NCI-H2081 (cell line): Measurements from ENCODE around the gene LGALS9C.
"Not testable (repeated sequence)": the region's sequence is repeated elsewhere in the genome, so short reads cannot be mapped to it uniquely, and the experiment has no call there.

Experiments
- DNase-seq, 2 experiments: peaks; one replicate each; lab custom pipeline; 2025; lab: John Stamatoyannopoulos, UW

The LGALS9C gene

DNA sequence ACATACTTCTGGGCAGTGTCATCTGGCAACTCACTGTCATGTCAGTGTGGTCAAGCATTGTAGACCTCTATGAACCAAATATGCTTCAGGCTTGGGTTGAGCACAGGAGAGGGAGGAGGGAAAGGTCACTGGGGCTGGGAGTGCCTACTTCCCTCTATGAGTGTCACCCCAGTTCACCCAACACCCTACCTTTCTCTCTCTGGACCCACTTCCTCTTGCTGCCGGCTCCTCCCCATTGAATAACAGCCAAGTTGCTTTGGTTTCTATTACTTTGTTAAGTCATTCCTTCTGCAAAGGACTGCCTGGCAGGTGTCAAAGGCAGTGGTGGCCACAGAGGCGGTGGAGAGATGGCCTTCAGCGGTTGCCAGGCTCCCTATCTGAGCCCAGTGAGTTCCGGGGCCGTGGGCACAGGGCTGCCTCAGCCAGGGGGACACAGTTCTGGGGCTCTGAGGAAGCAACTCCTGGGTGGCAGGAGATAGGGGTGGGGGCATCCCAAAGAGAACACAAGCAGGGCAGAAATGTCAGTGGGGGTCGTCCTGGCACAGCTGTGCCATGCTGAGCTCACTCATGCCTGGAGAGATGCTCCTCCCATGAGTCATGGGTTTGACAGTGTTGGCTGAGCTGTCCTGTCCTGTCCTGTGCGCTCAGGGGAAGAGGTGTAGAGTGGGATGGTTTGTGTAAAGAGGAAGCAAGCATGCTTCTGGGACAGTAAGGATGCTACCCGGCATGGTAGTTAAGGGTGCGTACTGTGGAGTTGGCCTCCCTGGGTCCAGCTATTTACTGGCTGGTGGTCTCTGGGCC is at the start of gene LGALS9C:
Gene LGALS9C (plus strand): TSS at position 282 of the 801 bp plus-strand sequence. CDS start 66 bp downstream, at position 348.
- DNase-seq, result not testable (repeated sequence)

DNA sequence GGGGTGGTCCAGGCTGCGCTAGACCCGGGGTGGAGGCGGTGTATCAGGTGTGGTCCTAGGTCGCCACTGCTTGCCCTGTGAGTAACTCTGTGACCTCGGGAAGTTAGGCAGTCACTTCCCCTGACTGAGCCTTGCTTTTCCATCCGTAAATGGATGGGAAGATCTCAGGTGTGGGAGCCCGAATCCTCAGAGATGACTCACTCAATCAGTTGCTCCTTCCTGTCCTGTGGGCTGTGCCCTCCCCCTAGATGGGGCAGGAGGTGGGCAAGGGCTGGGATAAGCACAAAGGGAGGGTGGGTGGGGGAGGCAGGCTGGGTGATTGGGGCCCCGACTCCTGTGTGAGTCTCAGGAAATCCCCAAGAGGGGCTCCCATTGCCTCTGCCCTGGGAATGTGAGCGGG is 44.4 kb upstream of the LGALS9C start:
- DNase-seq, result not testable (repeated sequence)

DNA sequence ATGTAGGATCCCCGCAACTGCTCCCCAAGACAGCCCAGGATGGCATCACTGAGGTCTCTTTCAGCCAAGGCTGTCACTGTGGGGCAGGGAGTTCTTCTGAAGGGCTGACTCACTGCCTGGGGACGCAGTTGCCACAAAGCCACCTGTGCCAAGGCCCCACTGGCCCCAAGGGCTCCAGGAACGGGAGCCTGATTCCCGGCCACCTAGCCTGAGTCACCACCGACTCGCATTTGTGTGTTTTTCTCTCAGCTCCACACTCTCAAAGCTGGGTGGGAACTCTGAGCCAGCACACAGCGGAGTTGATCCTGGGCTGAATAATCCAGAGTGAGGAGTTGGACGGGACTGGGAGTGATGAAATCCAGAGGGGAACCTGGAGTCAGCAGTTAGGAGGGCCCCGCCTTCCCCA is 37.1 kb upstream of the LGALS9C start:
- not testable (repeated sequence) for DNase-seq

DNA sequence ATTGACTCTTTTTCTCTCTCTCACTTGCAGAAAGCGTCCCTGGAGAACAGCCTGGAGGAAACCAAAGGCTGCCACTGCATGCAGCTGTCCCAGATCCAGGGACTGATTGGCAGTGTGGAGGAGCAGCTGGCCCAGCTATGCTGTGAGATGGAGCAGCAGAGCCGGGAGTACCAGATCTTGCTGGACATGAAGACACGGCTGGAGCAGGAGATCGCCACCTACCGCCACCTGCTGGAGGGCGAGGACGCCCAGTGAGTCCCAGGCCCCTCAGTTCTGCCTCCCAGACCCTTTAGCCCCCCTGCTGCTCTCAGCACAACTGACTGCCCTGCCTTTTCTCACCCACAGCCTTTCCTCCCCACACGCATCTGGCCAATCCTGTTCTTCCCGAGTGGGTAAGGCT is 34.5 kb upstream of the LGALS9C start:
- DNase-seq, result not testable (repeated sequence)

- not testable (repeated sequence) for DNase-seq
Observed at GRCh38 chr17:18442532-18442931, 34.1 kb upstream of the LGALS9C start.

GRCh38 chr17:18447476-18448205 is 28.9 kb upstream of the LGALS9C start:
- DNase-seq, result not testable (repeated sequence)

DNA sequence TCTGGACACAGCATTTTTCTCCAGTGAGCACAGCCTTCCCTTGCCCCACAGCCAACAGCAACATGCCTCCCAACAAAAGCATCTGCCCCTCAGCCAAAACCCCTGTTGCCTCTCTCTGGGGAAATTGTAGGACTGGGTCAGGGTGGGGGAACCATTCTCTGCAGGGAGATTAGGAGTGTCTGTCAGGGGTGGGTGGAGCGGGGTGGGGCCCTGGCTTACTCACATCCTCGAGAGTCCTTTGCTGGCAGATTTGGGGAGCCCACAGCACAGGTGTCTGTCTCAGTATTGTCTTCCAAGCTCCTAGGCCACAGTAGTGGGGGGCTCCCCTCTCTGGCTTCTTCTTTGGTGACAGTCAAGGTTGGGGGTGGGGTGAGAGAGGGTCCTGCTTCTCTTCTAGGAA is 28.3 kb upstream of the LGALS9C start:
- DNase-seq, result not testable (repeated sequence)

- not testable (repeated sequence) for DNase-seq
Observed at GRCh38 chr17:18449833-18450232, 26.8 kb upstream of the LGALS9C start.

DNA sequence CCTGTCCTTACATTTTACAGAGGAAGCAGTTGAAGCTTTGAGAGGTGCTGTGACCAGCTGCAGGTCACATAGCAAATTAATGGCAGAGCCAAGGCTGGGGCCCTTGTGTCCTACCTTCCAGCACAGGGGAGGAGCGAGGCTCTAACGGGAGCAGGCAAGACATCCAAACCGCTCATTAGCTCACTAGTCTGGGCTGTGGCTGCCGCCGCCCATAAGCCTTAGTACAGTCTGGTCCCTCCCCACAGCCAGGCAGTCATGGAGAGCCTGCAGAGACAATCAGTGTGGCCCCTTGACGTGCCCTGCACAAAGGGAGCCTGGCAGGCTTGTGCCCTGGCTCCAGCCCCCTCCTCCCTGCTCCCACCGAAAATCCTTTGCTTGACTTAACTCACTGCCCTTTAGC is 25.6 kb upstream of the LGALS9C start:
- not testable (repeated sequence) for DNase-seq

DNA sequence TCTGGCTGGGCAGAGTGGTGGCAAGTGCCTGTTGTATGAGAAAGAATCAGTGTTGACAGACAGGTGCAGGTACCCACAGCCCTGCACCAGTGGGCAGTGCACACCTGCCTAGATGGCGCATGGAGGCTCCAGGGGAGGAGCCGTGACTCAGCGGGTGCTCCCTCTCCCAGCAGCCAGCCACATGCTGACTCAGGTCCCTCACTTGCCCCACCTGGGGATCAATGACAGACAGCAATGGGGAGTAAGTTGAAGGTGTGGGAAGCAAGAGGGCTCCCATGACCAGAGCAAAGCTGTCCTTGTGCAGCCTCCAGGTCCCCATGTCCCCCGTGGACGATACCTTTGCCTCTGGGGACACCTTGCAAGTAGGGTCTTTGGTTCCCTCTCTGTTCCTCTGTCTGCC is 24.6 kb upstream of the LGALS9C start:
- DNase-seq, result peak in 1 of 2 experiments; percentile 21

DNA sequence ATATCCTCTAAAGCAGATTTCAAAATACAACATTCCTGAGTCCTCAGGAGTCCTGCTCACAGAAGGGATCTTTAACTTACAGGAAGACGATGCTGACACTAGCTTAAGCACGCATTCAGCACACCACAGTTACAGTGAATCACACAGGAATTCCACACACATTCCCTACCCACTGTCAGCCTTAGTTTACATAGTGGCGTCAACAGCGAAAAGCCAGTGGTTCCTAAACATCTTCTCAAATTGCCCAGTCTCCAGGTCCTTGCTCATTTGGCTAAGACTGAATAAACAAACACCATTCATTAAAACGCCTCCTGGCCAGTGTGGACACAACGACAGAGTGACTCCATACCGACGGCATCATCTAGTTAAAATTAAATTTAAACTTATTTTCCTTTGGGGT is 17.6 kb upstream of the LGALS9C start:
- DNase-seq, result peak in 1 of 2 experiments; percentile 56

DNA sequence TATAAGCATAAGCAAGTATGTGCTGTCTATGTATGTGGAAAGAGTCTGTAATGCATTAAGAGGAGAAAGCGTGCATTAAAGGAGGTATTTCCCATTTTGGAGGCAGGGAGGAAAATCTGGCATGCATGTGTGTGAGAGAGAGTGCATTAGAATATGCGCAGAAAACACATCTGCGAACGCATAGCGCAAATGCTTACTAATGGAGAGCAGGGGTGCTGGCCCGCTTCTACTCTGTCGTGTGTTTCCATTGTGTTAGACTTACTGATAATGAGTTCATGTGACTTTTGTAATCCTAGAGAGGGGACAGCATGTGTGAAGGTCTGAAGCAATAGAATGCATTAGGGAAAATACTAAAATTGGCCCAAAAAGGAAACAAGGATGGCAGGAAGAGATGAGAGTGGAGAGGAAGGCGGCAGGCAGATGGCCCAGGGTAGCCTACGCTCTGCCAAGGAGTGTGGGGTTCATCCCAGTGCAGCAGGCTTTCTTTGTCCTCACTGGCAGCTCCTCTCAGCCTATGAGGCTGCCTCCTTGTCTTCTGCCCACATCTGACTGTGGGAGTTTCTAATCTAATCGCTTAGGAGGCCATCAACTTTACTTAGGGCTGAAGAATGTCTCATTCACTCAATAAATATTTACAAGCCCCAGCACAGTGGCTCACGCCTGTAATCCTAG is 12.6 kb upstream of the LGALS9C start:
- DNase-seq, result not testable (repeated sequence)

DNA sequence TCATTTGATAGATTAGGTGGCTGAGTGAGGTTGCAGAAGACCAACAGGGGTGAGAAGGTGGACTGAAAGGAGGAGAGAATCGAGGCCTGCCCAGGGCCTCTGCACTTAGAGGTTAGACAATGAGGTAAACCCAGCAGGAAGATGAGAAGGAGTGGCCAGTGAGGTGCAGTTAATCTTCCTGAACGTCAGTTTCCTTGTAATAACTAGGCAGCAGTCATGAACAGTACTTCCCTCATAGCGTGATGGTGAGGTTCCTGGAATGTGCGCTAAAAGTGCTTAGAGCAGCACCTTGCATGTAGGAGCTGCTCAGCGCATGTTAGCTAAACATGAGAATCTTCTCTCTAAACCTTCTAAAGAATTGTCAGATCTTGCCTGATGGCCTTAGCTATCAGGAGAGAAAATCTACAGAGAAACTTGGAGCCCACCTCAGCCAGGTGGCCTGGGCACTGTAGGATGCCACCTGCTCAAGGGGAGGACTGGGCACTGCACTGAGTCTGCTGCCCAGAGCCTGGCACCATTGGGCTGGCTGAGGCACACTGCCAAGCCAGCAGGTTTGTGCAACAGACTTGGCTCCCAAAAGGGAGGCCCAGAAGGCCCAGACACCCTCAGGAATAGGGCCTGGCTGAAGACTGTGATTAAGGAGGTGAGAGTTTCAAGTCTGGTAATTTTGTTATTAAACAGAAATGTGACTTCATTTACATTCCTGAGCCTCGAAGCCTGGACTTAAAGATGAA is 10.2 kb upstream of the LGALS9C start:
- not testable (repeated sequence) for DNase-seq

- not testable (repeated sequence) for DNase-seq
Observed at GRCh38 chr17:18467001-18467400, 9.6 kb upstream of the LGALS9C start.

- DNase-seq, result not testable (repeated sequence)
Observed at GRCh38 chr17:18468472-18469171, 8.0 kb upstream of the LGALS9C start.

GRCh38 chr17:18469837-18470236 is 6.8 kb upstream of the LGALS9C start:
- DNase-seq, result peak in 1 of 2 experiments; percentile 42

DNA sequence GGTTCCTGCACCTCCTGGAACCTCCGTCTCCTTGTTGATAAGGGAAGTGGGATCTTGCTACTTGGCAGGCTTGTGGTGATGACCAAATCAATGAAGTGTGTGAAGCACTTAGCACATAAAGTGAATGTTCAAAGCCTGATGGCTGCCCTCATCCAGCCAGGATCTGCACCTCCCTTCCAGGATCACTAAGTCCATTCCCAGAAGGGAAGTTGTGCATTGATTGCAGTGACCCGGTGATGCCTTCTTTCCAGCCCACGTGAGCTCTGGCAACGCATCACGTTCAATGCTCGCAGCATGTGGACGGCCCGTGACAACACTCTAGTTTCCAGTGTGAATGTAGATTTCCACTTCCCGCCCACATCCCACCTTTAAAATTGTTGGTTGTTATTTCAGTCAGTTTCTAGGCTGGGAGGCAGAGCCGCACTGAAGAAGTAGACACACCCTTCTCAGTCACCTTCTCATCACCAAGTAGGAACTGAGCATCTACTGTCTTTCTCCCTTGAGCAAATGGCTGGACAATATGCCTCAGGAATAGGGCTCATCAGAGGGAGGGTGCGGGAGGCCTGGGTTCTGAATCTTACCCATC is 6.2 kb upstream of the LGALS9C start:
- not testable (repeated sequence) for DNase-seq

DNA sequence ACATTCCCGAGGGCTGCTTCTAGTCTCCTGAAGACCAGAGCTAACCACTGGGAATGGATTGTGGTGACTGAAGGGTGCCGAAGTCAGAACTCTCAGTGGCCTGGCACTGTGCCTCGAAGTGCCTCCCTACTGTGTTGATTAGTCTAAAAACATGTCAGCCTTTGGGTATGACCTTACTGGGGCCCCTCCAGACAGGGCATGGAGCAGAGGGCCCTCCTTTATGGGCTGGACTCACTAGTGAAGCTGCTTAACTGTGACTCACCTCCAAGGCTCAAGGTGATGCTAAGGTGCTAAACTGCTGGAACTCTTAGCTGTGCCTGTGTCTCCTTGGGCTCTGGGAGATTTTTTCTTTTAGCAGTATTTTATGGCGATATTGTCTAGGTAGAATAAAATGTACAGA is 2.6 kb upstream of the LGALS9C start:
- not testable (repeated sequence) for DNase-seq

DNA sequence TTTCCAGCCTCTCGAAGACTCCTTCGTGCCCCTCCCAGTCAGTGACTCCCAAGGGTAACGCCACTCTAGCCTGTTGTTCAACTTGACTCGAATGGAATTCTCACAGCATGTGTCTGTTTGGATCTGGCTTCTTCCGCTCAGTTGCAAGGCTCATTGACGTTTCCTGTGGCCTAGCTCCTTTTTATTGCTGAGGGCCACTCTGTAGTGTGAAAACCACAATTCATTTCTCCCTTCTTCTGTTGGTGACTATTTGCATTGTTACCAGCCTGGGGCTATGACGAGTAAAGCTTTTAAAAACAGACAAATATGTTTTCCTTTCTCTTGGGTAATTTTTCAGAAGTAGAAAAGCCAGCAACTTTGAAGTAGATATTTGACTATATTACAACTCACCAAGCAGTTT is 1.8 kb upstream of the LGALS9C start:
- not testable (repeated sequence) for DNase-seq

- DNase-seq, result not testable (repeated sequence)
Observed at GRCh38 chr17:18477367-18477766, 778 bp downstream of the LGALS9C start.

DNA sequence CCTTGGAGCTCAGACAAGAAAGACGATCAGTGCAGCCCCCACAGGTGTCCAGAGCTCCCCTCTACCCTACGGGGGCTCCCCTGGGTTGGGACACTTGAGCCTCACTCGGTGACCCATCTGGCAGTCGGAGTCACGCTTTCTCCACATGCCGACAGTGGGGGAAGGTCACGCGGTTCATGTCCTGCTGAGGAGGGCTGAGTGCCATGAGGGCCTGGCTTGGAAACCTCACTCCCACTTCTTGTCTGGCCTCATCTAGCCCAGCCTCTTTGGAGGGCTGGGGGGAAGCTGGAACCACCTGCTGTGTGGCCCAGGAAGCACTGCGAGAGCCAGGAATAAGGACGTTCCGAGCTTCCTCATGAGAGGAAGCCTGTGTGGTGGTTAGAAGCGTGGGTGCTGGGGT is 1.8 kb downstream of the LGALS9C start:
- DNase-seq, result not testable (repeated sequence)
